GM19193 (cell line): ENCODE measurements around the gene BCL11A.

Experiments
- POLR2A ChIP-seq: IDR thresholded peaks from 4 replicates; pipeline ENCODE4 v1.6.1; 2011; ENCODE audit not compliant: insufficient read depth, insufficient read length; ENCODE audit errors: extremely low read depth

BCL11A gene

DNA sequence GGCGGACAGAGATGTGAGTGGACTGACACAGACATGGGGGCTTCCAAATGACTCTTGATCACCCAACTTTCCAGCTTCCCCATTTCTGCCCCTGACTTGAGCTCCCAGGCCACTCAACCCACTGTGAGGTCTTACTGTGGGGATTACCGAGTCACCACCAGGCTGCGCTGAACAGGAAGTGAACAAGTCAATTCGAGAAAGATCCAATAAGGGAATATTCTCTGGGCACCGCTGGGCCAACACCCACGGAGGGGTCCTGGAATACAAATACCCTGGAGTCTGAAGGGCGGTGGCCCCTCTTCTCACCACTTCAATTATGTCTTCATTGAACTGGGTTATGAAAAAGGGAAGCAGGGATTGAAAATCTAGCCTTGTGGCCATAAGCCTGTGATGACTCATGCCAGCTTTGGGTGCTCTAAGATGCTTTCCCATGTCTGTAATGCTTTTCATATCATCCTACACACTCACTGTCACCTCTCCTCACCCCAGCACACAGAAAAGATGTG, 37.7 kb downstream of the BCL11A start:
- no peak for TF ChIP-seq POLR2A

DNA sequence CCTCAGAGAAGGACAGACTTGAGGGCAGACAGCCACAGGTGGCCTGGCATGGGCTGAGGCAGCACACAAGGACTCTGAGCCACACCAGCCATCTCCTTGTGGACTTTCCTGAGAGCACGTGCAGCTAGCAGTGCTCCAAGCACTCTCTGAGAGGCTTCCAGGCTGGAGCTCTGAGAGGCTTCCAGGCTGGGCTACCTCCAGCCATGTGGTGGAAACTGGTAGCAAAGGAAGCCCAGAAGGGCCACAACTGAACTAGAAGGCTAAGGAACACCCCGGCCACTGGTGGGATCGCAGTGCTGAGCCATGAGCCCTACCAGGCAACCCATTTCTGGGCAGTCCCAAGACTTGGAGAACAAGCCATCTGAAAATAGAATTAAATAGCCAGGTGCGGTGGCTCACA, 39.5 kb downstream of the BCL11A start:
- TF ChIP-seq POLR2A: no peak

DNA sequence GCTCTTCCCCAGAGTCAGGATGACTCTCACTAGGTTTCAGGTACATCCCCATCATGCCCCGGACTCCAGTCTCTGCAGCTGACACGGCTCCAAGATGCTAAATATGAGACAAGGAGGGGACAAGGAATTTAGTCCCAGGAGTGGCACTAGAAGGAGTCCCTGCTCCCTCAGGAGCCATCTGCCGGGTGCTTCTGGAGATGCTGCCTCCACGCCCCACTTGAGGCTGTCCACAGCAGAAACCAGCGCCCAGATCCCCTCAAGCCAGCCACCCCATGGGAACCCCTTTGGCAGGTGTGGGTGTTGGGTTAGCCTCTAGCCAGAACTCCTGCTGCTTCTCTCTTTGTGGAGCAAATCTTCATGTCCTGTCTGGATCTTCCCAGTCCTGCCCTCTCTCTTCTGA, 40.3 kb downstream of the BCL11A start:
- no peak for TF ChIP-seq POLR2A

DNA sequence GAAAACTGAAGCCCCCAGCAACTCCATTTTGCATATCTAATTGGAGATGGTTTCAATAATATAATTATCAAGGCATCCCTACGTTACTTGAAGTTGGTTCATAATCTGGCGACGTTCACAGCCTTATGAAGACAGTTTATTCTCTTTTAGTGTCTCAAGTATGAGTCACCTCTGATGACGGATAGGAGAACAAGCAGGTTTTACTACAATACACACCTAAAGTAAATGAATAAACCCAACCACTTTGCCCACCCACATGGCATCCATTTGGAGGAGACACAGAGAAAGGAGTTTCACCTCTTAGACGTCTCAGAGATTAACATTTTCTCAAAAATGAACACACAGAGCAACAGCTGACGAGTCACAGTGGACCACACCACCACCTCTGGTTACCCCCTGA, 40.8 kb downstream of the BCL11A start:
- TF ChIP-seq POLR2A: no peak

DNA sequence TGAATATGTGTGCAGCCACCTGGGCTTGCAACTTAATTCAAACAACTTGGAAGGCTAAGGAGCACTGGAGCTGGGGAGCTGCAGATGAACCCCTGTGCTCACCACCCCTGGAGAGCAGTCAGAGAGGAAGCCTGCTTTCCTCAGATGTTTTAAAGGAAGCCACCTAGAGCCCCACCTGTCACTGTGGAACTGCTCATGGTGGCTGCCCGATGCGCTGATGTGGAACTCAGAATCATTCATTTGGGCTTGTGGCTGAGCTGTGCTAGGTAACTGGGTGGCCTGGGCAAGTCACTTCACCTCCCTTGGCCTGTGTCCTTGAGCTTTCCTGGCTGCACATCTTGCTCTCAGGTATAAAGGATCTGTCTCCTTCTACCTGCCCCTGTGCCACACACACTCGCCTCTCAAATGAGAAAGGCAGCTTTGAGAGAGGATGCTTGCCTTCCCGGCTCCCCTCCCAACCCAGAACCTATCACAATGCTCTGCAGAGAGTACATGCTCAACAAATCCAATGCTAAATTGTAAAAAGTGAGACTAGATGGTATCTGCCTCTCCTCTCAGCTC, 41.3 kb downstream of the BCL11A start:
- TF ChIP-seq POLR2A: no peak

DNA sequence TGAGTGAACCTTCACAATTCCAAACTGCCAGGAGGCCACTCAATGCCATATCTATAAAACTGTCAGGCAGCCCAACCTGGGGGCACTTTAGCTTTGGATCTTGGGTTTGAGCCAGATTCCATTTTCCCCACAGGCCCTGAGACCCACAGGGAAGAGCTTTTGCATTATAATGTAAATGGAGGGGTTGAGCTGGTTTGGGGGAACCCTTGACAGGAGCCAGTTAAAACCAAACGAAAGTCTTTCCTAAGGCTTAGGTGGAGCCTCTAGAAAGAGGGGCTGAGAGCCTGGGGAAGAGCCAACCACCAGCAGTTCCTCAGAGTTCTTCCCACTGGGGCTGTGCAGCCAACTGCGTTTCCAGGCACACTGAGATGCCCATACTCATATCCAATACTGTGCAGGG, 42.7 kb downstream of the BCL11A start:
- no peak for TF ChIP-seq POLR2A

DNA sequence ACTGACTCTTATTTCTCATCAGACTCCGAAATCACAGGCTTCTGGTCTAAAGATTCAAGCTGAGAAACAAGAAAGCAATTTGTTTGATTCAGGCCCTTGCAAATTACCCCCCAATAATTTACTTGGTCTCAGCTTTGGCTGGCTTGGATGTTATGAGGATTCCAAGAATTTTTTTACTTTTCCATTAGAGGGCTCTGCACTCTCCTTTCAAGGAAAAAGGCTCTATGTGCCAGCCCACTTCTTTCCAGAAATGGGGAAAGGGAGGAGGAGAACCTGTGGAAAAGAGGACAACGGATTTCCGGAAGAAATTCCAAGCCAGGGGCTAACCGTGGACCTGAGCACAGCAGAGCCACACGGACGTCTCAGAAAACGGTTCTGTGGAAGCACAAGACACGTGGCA, 44.4 kb downstream of the BCL11A start:
- TF ChIP-seq POLR2A: no peak

DNA sequence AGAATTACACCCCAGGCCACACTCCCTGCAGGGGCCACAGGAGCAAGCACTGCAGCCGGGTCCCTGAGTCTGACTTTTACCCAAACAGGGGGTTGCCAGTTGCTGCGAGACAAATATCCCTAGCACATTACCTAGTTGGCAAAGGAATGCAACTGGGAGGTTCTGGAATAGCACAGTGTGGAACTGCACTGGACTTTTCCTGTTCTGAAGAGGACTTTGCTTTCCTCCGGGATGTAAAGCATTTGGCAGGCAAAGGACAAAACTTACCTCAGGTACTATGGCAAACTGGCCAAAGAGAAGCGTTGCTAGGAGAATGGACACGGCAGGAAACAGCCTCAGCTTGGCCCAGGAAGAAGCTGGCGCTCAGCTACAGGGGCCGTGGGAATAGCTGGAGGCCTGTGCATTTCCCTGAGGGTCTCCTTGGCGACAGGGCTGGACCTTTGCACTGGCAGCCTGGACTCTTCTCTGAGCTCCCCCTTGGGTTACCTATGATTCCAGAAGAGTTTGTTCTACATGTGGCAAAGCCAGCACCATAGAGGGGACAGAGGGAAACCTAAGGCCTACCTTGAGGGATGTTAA, 45.0 kb downstream of the BCL11A start:
- TF ChIP-seq POLR2A: no peak

DNA sequence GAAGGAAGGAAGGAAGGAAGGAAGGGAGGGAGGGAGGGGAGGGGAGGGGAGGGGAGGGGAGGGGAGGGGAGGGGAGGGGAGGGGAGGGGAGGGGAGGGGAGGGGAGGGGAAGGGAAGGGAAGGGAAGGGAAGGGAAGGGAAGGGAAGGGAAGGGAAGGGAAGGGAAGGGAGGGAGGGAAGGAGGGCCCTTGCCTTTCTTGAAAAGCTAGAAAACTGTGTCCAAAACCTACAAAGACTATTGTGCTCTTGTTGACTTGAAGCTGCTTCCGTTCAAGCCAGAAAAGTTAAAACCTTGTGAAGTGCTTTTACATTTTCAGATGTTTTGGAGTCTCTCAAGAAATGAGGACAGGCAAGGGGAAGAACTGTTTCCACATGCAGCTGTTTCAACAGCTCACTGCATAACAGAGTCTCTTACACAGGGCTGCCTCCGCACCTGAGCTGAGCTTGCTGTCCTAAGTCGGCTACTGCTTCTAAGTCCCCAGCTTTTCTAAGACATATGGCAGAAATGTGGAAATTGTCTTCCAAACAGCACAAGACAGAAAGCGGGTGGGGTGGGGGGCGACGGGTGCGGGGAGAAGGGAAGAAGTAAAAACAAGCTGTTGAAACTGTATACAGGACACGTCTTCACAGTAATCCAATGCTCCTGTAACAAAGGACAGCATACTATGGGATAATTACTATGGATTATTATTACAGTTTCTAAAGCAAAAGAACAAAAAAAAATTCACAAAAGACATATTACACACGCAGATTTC, 46.1 kb downstream of the BCL11A start:
- no peak for TF ChIP-seq POLR2A

DNA sequence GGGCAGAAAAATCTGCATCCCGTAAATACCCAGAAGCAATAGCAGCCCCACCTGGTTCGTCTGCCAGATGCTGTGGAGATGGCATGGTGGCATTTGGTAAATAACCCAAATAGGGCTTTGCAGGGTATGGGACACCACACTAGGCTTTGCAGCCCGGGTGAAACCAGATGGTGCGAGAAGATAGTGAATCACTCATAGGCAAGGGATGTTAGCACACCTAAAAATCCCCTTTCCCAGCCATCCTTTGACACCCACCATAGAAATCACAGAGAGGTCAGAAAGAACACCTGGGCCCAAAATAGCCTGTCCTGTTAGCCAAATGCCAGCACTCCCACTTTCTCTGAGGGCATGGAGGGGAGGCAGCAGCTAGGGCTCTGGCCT, 47.6 kb downstream of the BCL11A start:
- TF ChIP-seq POLR2A: no peak

DNA sequence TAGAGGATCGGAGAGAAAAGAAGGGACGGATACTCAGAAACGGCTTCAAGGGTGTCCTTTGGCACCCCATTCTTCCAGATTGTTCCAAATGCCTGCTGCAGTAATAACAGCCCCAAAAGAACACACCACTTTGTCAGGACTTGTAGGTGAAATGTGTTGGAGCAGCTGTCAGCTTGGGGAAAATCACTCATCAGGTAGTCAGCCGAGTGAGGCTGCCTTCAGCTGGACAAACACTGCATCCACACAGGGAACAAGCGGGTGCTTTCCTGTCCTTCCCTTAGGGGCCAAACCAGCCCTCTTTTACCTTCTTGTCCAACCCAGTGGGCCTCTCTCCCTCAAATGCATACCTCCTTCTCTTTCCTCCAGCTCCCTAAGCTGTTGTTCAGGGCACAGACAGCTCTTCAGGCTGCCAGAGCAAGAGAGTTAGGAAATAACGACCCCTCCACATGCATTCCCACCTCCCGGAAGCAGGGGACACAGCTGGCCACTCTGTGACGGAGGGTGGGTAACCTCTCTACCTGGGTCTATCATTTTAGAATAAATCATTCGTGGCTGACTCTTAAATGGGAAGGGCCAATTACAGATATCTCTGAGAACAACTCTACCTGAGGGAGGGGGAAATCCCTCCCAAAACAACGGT, 48.1 kb downstream of the BCL11A start:
- no peak for TF ChIP-seq POLR2A

DNA sequence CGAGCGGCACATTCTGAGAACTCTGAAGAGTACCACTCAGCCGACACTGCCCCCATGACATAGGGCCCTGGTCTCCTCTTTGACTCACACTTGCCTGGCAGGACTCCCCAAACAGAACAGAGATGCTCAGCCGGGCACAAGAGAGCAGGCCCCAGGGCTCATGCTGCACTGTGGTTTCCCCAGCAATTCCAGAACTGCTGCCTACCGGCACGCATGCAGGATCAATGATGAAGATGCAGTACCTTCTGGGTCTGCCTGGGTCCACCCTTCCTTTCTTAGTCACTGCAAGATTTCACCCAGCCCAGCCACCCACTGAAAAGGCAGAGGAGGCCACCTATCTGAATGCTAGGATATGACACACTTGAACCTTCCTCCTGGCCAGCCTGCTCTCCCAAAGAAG, 49.4 kb downstream of the BCL11A start:
- TF ChIP-seq POLR2A: no peak

DNA sequence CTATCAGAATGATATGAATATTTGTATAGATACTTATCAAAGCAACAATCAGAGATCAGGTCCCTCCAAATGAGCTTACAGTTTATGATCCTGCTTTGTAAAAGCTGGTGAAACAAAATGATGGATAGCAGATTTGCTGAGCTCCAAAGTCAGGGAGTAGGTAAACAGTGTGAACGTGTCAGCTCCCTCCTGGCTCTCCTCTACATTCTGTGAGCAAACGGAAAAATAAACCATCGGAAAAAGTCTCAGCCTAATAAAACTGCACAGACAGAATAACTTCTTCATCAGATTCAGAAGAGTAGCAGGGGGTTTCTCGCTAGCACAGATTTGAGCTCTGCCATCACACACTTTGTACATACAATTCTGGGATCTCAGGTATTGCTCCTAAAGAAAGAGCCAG, 51.3 kb downstream of the BCL11A start:
- TF ChIP-seq POLR2A: no peak

DNA sequence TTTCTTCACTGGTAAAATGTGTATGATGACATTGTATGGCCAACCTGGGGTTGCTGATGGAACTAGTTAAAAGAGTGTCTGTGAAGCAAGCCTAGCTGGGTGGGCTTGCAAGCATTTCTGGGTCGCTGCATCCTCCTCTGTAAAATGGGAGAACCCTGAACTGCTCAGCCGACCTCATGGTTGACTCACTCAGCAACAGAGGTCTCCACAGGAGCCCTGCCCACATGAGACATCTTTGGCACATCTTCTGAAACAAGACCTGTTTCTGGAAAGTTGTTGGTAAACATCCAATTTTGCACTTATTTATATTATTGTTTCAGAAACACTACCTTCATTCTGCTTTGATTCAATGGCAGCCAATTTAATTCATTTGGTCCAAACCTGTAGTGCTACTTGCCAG, 52.6 kb downstream of the BCL11A start:
- TF ChIP-seq POLR2A: no peak

DNA sequence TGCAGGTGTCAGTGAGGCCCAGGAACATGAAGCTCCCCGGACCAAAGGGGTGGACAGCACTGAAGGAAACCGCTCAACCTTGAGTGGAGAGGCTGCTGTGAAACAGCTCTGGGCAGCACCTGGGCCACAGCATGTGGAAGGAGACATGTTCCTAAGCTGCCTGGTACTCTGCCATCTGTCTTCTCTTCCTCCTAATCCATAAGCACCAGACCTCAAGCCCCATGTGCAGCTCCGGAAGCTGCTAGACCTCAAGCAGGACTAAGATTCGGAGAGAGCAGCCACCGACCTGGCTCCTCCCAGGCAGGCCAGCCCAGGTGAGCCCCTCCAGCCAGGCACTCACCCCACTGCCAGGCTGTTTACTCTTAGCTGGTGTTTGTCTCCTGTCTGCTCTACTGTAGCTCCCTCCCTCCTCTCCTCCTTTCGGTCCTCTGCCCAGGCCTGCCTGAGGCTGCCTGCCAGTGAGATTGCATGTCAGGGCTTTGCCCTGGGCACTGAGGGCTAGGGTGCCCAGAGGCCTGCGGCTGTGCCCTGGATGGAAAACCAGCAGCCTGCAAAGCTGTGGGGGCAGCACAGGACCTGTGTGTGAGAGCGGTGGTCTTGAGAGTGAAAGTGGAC, 53.7 kb downstream of the BCL11A start:
- TF ChIP-seq POLR2A: no peak
